ENCODE data around the gene FRMD5.

GRCh38 chr15:43941555-43941954 lies 253.5 kb downstream of the FRMD5 start:
- TF ChIP-seq REST (IDR thresholded peaks at IDR 0.05), result no peak
- no peak for TF ChIP-seq SMC3 (IDR thresholded peaks at IDR 0.05)
- no peak for TF ChIP-seq KDM1A (IDR thresholded peaks at IDR 0.05; ENCODE audit: low read depth)
- TF ChIP-seq POLR2A (IDR thresholded peaks at IDR 0.05; ENCODE audit: low read length), result no peak
- TF ChIP-seq CHD2 (IDR thresholded peaks at IDR 0.05; ENCODE audit: low read length, partially characterized antibody), result no peak
- TF ChIP-seq CTCF (IDR thresholded peaks at IDR 0.05), result no peak
- TF ChIP-seq RAD21 (conservative IDR thresholded peaks at IDR 0.05 in 1 of 2, IDR thresholded peaks at IDR 0.05 in 1 of 2), result no peak
- no peak for TF ChIP-seq EP300 (IDR thresholded peaks at IDR 0.05)
- TF ChIP-seq MAFK (IDR thresholded peaks at IDR 0.05; ENCODE audit: partially characterized antibody), result no peak
- TF ChIP-seq ELK1 (IDR thresholded peaks at IDR 0.05; ENCODE audit: low read depth, low read length), result no peak
- no peak for TF ChIP-seq ESRRA (IDR thresholded peaks at IDR 0.05; ENCODE audit: borderline replicate concordance, low read length)
- TF ChIP-seq RFX5 (IDR thresholded peaks at IDR 0.05), result no peak
- TF ChIP-seq RNF2 (IDR thresholded peaks at IDR 0.05; ENCODE audit: borderline replicate concordance, low read depth), result no peak
- TF ChIP-seq NR3C1 (IDR thresholded peaks at IDR 0.05), result no peak
